GM19438 (cell line): Measurements from ENCODE around the gene DDA1.
"Not testable (repeated sequence)": the region's sequence is repeated elsewhere in the genome, so short reads cannot be mapped to it uniquely, and the experiment has no call there.

Experiments
- ATAC-seq: cut with Tn5 transposase; IDR thresholded peaks from one replicate; pipeline ENCODE4 v1.9.1; 2021; ENCODE audit warnings: low read depth; ENCODE audit not compliant: unreplicated experiment

Gene DDA1

GRCh38 chr19:17309198-17309964 is at the start of gene DDA1:
Gene DDA1, plus strand, starts transcription at chr19:17309563. Its CDS starts 92 bp downstream, at chr19:17309655.
- peak; percentile 52 for ATAC-seq

DNA sequence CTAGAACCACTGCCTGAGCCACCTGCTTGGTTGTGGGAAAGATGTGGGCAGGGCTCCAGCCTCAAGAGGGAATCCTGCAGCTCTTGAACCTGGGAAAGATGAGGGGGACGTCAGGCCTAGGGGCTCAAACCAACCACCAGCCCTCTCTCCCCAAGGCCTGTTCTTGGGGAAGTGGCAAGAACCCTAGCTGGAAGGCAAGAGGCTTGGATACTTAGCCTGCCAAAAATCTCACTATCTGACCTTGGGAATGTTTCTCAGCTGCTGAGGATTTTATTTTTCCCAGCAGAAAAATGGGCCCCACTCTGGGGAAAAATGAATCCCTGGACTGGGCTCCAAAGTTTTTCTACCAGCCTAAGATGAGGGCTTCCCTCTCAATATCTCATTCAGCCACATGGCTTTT is 49.4 kb upstream of the DDA1 start:
- no peak for ATAC-seq

DNA sequence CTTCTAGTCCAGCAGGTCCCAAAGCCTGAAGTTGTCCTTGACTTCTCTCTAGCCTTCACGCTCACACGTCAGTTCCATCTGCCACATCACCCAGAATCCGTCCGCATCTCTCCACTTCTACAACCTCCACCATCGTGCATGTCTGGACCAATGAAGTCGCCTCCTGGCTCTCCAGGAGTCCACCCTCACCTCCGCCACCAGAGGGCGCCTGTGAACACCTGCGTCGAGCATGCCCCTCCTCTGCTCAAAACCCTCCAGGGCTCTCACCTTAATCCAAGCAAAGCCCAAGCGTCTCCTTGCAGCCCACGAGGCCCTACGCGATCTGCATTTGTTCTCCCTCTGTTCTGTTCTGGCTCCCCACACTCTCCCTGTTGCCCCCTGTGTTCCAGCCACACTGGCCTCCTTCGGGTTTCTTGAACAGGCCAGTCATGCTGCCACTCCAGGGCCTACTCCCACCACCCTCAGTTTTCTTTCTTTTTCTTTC is 48.5 kb upstream of the DDA1 start:
- ATAC-seq: peak; percentile 83

DNA sequence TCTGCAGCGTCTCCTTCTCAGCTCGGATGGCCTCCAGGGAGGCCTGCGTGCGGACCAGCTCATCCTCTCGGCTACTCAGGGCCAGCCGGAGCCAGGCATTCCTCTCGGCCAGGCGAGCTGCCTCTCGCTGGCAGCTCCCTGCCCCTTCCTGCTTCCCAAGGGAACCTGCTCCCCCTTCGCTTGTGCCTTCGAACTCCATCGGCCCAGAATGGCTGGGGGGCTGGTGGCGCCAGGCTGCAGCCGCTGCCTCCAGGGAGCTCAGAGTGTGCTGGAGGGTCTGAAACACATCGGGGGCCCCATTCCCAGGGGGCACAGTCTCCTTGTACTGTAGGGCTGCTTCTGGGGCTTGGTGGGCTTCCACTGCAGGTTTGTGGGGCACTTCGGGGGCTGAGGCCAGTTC is 46.8 kb upstream of the DDA1 start:
- no peak for ATAC-seq

- ATAC-seq: no peak
Measured at GRCh38 chr19:17263712-17264640, 45.4 kb upstream of the DDA1 start.

- no peak for ATAC-seq
Measured at GRCh38 chr19:17264641-17264979, 44.8 kb upstream of the DDA1 start, which contains the start of gene USHBP1. Gene USHBP1, minus strand, starts transcription at chr19:17264745. Its CDS starts 446 bp downstream, at chr19:17264299.

GRCh38 chr19:17266026-17266425 is 43.3 kb upstream of the DDA1 start:
- no peak for ATAC-seq

DNA sequence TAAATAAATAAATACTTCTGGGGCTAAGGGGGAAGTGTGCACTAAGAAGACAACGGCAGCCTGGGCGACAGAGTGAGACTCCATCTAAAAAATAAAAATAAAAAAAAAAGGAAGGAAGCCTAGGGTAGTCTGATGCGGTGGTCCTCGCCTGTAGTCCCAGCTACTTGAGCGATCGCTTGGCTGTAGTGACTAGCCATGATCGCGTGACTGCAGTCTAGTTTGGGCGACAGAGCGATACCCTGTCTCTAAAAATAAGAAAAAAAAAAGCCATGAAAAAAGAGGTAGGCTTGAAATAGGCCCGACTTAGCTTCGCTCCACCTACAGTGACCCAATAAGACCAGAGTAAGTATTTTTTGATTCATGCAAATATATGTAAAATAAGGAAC is 42.8 kb upstream of the DDA1 start:
- ATAC-seq: no peak

GRCh38 chr19:17266975-17267788 is 42.2 kb upstream of the DDA1 start, which contains the start of gene BABAM1:
Gene BABAM1, plus strand, starts transcription at chr19:17267443. Its CDS starts 1,364 bp downstream, at chr19:17268807.
- ATAC-seq: peak; percentile 92

GRCh38 chr19:17268754-17269153 is 40.6 kb upstream of the DDA1 start:
- ATAC-seq: no peak

DNA sequence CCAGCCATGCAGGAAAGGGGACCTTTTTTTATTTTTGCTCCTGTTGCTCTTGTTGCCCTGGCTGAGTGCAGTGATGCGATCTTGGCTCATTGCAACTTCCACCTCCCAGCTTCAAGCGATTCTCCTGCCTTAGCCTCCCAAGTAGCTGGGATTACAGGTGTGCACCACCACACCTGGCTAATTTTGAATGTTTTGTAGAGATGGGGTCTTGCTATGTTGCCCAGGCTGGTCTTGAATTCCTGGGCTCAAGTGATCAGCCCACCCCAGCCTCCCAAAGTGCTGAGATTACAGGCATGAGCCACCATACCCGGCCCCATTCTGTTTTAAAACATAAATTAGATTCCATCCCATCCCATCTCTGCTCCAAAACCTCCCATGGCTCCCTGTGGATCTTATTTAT is 34.5 kb upstream of the DDA1 start:
- not testable (repeated sequence) for ATAC-seq

DNA sequence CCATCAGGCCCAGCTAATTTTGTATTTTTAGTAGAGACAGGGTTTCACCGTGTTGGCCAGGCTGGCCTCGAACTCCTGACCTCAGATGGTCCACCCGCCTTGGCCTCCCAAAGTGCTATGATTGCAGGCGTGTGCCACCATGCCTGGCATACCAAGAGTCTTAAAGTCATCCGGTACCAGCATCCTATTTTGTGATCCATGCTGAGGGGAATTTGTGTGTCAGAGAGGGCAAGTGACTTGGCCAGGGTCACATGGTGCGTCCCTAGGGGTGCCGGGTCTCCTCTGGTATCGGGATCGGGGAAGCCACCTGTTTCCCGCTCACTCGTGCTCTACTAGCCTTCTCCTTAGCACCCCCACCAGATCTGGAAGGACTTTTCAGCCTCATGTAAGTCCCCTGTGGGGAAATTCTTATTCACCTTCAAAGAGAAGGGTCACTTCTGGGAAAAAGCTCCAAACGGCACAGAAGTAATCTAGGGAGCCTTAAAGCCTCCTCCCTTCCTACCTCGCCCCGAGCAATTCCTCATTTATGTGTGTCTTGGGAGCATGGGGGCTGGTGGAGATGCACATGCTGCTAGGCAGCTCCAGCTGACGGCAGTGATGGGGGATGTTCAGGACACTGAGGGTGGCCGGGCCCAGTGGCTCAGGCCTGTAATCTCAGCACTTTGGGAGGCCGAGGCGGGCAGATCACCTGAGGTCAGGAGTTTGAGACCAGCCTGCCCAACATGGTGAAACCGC is 33.8 kb upstream of the DDA1 start:
- no peak for ATAC-seq

- no peak for ATAC-seq
Measured at GRCh38 chr19:17279436-17279835, 29.9 kb upstream of the DDA1 start.

DNA sequence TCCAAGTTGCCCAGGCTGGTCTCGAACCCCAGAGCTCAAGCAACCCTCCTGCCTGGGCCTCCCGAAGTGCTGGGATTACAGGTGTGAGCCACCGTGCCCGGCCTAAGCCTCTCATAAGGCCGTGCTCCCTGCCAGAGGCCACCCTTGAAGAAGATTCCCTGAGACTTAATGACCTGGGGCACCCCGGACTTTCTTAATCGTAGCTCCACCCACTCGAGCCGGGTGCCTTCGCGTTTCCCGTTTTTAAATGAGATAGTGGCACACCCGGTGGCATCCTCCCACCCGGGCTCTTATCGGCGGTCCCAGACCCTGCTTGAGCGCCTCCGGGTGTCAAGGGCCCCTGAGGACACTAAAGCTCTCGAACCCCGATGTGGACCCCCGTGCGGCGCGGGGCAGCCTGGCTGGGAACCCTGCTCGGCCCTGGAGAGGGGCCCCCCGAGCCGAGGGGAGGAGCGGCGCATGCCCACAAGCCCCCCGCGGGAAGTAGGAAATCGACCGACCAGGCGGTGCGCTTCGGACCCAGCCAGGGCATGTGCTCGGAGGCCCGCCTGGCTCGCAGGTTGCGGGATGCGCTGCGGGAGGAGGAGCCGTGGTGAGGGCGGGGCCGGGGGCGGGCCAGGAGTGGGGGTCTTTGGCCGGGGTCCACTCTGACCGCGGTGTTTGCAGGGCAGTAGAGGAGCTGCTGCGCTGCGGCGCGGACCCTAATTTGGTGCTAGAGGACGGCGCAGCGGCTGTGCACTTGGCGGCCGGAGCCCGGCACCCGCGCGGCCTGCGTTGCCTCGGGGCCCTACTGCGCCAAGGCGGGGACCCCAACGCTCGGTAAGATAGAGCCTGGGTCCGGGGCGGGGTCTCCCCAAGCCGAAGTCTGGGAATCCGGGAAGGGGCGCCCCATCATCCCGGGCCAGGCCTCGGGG is 27.7 kb upstream of the DDA1 start, which contains the start of gene ANKLE1:
ANKLE1 (plus strand) TSS at position 511 of the 914 bp plus-strand sequence; CDS start at position 531, 20 bp downstream.
- ATAC-seq: peak; percentile 39

DNA sequence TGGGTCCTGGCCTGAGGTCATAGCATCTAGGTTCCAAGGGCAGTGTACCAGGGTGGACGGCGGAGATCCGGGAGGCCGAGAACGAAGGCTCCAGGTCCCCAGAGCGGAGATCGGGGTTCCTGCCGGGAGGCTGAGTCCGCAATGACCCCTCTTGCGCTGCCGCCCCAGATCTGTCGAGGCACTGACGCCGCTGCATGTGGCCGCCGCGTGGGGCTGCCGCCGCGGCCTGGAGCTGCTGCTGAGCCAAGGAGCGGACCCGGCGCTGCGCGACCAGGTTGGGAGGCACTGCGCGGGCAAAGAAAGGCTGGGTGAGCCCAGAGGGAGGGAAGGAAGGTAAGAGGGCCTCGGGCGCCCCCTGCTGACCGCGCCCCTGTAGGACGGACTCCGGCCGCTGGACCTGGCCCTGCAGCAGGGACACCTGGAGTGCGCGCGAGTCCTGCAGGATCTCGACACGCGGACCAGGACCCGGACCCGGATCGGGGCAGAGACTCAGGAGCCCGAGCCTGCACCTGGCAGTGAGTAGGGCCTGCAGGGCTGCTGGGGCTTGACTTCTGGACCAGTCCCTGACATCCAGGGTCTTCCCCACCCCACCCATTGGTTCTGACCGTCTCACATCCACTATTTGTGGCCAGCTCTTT is 26.8 kb upstream of the DDA1 start:
- peak; percentile 61 for ATAC-seq

DNA sequence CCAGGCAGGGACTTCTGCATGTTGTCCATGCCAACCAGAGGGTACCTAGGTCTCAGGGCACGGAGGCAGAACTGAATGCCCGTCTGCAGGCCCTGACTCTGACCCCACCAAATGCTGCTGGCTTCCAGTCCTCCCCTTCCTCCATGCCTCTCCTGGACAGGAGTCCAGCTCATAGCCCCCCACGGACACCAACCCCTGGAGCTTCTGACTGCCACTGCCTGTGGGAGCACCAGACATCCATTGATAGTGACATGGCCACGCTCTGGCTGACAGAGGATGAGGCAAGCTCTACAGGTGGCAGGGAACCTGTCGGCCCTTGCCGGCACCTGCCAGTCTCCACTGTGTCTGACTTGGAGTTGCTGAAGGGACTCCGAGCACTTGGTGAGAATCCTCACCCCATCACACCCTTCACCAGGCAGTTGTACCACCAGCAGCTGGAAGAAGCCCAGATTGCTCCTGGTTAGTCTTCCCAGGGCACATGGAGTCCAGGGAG is 25.8 kb upstream of the DDA1 start:
- ATAC-seq: no peak

DNA sequence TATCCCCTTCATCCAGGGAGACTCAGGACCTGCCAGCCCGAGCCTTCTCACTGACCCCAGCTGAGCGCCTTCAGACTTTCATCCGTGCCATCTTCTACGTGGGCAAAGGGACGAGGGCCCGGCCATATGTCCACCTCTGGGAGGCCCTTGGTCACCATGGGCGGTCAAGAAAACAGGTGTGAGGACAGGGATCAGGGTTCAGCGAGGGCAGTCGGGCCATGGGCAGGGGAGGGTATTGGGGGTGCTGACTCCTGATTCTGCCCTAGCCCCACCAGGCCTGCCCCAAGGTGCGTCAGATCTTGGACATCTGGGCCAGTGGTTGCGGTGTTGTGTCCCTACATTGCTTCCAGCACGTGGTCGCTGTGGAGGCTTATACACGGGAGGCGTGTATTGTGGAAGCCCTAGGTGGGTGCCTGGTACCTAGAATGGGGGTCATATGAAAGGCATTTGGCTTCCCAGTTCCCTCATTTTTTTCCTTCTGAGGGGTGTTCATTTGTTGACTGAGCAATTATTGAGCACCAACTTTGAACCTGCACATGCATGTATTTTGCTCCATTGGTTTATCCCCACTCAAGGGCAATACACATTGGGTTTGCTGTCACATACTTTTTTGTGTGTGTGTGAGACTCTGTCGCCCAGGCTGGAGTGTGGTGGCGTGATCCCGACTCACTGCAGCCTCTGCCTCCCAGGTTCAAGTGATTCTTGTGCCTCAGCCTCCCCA is 23.8 kb upstream of the DDA1 start:
- no peak for ATAC-seq
